GM18951 (cell line): ENCODE results near the gene CLASRP.
A peak's percentile ranks its signal among the peaks of the same experiment; 100 is the strongest.

Source experiments
- POLR2A ChIP-seq: IDR thresholded peaks from 4 replicates; pipeline ENCODE4 v1.6.1; 2011; ENCODE audit warnings: mild to moderate bottlenecking; ENCODE audit not compliant: insufficient read length, insufficient read depth; ENCODE audit errors: extremely low read depth
- in situ Hi-C: fragments of 300-500 bp; cut with MboI; formaldehyde crosslinking; loops from one replicate; pipeline ENCODE4 v1.12.0; 2022; ENCODE audit warnings: low sequenced_read_pairs, mixed read lengths, inconsistent platforms; ENCODE audit not compliant: unreplicated experiment

Gene CLASRP

DNA sequence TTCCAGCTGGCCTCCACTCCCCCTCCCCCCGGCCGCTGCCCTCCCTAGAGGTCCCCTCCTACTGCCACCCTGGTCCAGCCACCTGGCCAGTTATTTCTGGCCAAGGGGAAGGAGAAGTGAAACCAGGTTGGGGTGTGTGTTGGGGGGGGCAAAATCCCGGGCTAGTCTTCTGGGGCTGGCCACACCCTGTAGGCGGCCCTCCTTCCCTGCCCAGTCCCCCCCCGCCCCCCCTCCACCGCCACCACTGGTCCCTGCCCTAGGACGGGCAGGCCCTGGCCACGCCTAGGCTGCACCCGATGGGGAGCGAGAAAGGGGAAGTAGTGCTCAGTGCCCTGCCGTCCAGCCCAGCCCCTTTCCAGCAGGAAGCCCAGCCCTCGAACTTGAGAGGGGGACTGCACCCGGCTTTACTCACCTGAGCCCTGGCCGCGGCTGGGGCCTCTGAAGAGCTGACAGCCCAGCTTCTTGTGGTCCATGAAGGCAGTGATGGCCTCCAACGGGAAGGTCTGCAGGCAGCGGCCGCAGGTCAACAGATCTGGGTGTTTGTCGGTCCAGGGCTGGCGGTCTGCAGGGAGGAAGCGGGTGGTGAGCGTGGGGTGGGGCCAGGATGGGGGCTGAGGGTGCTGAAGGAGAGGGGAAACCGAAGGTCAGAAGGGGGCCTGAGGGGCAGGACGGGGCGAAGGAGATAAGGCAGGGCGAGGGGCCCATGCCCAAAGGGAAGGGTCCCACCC is 36.6 kb downstream of the CLASRP start:
- in situ Hi-C loops = no loop called here
- peak; percentile 72 for TF ChIP-seq POLR2A

DNA sequence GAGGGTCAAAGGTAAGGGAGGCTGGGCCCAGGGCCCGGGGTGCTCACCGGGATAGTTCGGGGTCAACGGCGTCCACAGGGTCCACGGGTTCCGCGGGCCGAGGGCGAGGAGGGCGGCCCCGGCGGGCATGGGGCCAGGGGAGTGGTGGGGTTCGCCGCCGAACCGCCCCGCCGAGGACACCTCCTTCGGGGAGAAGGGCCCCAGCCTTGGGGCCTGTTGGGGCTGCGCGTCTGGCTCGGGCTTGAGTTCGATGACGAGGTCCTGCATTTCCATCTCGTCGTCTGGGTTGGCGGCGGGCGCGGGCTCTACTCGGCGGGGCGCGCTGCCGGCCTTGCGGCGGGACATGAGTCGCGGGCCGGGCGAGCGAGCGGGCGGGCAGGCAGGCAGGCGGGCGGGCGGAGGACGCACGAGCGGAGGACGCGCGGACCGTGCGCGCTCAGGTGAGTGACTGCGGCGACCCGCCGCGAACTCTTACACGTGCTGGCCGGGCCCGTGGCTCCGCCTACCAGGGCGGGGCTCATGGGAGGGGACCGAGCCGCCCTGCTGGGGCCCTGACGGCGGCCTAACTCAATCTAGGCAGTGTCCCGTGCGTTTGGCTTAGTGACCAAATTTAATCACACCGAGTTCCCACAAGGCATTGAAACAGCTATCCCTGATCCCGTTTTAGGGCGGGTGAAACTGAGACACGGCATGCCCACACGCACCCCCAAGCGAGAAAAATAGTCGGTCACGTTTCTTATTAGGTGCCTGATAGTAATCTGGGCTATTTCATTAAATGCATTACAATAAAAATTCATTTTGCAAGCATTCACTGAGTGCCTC is 37.4 kb downstream of the CLASRP start, which contains the start of gene ZNF296:
ZNF296 (minus strand) TSS at position 450 of the 822 bp plus-strand sequence; CDS start at position 345, 105 bp downstream.
- TF ChIP-seq POLR2A = peak; percentile 98
- in situ Hi-C loops = no loop called here

DNA sequence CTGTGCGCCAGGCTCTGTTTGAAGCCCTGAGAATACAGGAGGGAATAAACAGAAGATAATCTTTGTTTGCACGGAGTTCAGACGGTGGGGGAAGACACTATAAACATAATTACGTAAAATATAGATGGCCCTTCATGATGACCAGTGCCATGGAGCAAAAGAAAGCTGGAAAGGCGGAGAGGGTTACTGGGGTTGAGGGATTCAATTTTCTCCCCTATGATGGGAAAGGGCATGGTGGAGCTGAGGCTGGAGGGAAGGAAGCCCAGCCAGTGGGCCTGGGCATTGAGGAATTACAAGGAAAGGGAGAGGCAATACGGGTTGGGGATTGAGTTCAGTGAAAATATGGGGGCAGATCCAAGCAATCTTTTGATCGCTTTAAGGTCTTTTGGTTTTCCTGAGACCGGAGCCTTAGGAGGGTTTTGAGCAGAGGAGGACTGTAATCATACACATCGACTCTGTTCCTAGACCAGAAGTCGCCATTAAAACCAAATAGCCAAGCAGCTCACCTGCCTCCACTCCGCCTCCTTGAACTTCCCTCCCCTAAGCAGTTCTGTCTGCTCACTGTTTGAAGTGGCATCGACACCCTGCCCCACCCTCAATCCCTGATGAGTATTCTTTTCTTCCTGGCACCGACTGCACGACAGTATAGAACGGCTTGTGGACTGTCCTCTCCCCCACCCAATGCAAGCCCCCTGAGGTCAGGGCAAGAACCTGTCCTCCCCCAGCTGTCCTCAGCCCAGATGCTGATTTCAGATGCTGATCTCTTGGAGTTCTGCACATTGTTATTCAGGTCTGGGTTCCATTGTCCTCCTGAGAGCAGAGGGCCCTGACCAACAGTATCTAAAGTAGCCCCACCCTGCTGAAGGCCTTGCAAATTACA is 38.2 kb downstream of the CLASRP start:
- no peak for TF ChIP-seq POLR2A
- in situ Hi-C loops = no loop called here

DNA sequence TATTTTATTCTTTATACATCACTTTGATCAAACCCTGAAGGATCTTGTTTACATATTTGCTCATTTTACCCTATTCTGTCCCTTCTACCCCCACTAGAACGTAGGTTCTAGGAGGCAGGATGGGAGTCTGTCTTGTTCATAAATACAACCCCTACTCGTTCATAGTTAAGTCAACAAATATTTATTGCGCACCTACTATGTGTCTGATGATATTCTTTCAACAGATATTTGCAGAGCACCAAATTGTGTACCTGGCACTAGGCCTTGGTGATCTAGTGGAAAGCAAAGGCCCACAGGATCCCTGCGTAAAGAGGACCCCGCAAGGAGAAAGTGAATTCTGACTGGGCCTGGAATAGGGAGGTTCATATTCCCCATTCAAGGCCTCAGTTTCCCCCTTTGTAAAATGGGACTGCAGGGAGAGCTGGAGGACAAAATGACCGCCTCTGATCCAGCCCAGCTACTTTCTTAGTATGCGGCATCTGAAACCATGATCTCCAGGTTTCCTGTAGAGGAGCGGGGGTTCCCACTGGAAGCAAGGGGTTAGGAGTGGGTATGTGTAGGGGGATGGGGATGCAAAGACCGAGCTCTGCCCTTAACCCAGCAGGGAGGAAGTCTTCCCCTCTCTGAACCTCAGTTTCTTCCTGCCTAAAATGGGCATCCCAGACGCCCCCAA is 39.7 kb downstream of the CLASRP start:
- no peak for TF ChIP-seq POLR2A
- in situ Hi-C loops = no loop called here

DNA sequence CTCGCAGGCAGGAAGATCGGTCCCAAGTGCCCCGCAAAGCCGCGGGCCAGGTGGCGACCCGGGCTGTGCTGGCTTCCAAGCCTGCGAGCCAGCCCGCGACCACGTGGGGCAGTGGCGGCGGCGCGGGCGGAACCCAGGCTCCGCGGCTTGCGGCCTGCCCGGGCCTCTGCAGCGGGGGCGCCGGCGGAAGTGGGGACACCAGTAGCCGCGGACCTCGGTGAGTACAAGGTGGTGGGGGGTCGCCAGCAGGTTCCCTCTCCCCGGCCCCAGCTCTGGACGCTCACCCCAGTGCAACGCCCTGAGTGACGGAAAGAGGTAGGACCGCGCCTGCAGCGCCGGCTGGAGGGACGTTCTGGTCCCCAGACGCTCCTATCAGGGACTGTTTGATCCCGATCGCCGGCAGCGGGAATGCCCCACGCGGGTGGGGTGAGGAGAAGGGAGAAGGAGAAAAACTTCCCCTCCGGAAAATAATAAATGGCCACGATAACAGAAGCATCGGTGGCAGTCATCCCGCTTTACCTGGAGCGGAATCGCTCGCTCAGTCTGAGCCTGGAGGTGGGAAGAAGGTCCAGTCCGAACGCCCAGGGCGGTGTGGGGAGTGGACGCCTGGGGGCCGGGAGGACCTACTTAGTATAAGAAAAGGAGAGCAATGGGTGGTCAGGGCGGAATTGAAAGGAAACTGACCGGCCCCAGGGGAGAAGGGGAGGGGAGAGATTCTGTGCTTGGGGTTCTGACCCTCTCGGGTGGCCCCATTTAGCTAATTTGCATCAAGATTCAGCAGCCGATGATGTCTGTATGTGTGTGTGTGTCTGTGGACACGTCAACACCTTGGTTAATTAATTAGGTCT is 40.4 kb downstream of the CLASRP start, which contains the start of gene GEMIN7:
GEMIN7 (plus strand) TSS at position 198 of the 848 bp plus-strand sequence. CDS start 10,855 bp downstream, outside the sequence.
- peak; percentile 71 for TF ChIP-seq POLR2A
- in situ Hi-C loops = no loop called here

DNA sequence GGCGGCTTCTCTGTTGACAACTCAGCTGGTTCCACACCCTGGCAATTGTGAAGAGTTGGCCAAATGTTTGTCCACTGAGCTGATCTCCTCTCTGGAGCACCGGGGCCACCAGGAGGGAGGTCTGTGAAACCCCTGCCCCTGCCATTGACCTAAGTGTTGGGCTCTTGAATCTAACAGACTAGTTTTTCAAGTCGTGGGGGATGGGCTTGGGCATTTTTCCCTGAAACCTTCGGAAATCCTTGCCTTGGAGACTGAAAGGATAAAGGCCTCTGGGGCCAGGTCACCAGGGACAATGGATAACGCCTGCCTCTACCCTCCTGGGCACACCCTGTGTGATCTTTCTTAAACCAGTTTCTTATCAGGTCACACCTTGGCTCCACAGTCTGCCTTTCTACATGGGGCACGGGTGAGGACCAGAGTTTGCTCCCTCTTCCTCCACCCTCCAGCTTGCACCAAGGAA is 41.1 kb downstream of the CLASRP start:
- in situ Hi-C loops = no loop called here
- TF ChIP-seq POLR2A = no peak

DNA sequence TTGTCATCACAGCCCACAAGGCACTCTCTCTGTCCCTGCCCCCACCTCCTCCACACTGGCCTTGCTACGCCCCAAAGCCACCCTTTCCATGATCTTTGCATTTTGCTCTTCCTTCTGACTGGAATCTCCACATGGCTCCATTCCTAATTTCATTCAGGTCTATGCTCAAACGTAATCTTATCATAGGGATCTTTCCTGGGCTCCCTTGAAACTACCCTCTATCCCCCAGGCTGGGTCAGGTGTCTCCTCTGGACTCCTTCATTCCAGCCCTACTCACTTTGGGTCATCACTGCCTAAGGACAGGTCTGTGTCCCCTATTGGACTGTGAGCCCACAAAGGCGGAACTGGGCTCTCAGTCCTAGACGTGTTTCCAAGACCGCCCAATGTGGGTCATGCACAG is 43.3 kb downstream of the CLASRP start:
- TF ChIP-seq POLR2A = no peak
- in situ Hi-C loops = no loop called here

DNA sequence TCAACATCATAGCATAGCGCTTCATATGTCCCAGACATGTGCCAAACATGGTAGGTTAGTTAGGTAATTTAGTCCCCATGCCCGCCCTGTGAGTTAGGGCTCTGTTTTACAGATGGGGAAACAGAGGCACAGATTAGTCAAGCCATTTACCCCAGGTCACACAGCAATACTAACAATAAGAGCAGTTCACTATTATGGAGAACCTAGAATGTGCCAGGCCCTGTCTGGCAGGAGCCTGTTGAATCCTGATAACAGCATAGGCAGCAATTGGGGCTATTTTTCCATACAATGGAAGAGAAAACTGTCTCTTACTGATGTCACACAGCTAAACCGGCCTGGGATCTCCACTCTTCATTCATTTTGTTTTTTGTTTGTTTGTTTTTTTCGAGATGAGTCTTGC is 47.6 kb downstream of the CLASRP start:
- in situ Hi-C loops = no loop called here
- TF ChIP-seq POLR2A = no peak

DNA sequence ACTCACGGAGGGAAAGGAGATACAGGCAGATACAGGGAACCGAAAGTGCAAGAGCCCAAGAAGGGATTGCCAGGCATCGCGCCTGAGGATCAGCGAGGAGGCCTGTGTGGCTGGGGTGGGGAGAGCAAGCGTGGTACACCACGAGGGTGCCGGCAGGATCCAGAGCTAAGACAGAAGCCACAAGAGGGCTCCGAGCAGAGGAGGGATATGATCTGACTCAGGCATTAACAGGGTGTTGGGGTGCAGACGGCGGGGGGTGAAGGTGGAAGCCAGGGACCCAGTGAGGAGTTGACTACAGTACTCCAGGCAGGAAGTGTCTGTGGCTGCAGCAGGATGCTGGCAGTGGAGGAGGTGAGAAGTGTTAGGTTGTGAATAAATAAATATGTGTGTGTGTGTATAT is 48.7 kb downstream of the CLASRP start:
- in situ Hi-C loops = no loop called here
- TF ChIP-seq POLR2A = no peak

DNA sequence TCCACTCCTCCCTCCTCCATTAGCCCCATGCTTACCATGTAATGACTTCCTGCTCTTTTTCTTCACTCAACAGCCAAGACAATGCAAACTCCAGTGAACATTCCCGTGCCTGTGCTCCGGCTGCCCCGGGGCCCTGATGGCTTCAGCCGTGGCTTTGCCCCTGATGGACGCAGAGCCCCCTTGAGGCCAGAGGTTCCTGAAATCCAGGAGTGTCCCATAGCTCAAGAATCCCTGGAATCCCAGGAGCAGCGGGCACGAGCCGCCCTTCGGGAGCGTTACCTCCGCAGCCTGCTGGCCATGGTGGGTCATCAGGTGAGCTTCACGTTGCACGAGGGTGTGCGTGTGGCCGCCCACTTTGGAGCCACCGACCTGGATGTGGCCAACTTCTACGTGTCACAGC is 51.2 kb downstream of the CLASRP start:
- TF ChIP-seq POLR2A = no peak
- in situ Hi-C loops = no loop called here

DNA sequence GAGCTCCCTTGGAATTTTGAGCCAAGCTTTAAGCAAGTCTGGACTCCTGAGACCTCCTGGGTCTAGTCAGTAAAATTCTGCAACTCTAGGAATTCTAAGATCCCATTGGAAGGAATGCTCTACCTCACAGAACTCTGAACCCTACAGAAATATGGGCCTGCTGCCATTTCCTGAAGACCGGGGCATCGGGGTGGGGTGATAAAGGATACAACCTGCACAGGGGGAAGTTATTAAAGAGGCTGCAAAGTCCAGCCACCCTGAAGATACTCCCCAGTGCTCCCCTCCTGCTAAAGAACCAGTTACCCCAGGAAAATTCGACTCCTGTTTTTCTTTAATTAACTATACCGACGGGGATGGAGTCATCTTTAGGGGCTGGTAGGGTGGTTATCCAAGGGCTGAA is 51.8 kb downstream of the CLASRP start:
- TF ChIP-seq POLR2A = no peak
- in situ Hi-C loops = no loop called here
